Breast epithelium (tissue), 3 donors: ENCODE results near the gene EN1.

ENCODE experiments used
- POLR2A ChIP-seq: fragments of 450-650 bp; IDR thresholded peaks from one replicate; pipeline ENCODE4 v1.6.1; 2016; ENCODE audit warnings: antibody characterized with exemption, mild to moderate bottlenecking, moderate library complexity
- POLR2AphosphoS5 ChIP-seq, 3 donors: sonication (generic); formaldehyde crosslinking; IDR thresholded peaks; one replicate each; pipeline ENCODE4 v1.6.1; 2017; ENCODE audit warnings: antibody characterized with exemption in 3 of 3

DNA sequence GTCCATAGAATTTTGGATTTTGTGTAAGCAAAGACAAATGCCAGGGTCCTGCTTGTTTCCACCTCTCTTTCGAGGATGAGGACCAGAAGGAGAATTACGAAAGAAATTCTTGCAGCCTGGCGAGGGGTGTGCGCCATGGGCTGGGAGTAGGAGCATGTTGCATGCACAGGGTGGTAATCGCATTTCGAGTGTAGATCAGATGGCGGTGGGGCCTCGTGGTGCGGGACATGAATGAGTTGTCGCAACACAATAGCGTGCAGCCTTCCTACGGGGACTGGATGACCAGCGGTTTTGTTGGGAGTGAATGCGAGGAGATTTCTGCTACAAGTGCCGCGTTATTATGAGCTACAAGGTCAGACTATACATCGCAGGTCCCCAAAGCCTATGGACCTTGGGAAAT lies 4.2 kb upstream of the EN1 start:
- TF ChIP-seq POLR2AphosphoS5 (IDR thresholded peaks at IDR 0.05): no peak
- TF ChIP-seq POLR2A: no peak
